Stimulated activated memory B cell treated with anti-CD40 and anti-IgM and Interleukin-4, amounts not matched to agents 10 μg/mL and 1 μg/mL and 100 μg/mL, for 72 hours (primary cell): ENCODE data around the gene ATP10B.

Experiments used
- ATAC-seq: fragments of 150-1000 bp; cut with Tn5 transposase; 2 replicates; pipeline ENCODE4 v1.10.0; 2021
- H3K27ac Mint-ChIP-seq: one replicate; pipeline ENCODE4 v1.8.0; 2022; ENCODE audit warnings: mild to moderate bottlenecking, mixed read lengths
- H3K27me3 Mint-ChIP-seq: one replicate; pipeline ENCODE4 v1.8.0; 2022; ENCODE audit warnings: mixed read lengths
- H3K36me3 Mint-ChIP-seq: one replicate; pipeline ENCODE4 v1.8.0; 2022; ENCODE audit warnings: mixed read lengths
- H3K4me1 Mint-ChIP-seq: one replicate; pipeline ENCODE4 v1.8.0; 2022; ENCODE audit warnings: mixed read lengths
- H3K4me3 Mint-ChIP-seq: one replicate; pipeline ENCODE4 v1.8.0; 2022; ENCODE audit warnings: mild to moderate bottlenecking, moderate library complexity, mixed read lengths
- H3K9me3 Mint-ChIP-seq: one replicate; pipeline ENCODE4 v1.8.0; 2022; ENCODE audit warnings: mixed read lengths

The ATP10B gene

DNA sequence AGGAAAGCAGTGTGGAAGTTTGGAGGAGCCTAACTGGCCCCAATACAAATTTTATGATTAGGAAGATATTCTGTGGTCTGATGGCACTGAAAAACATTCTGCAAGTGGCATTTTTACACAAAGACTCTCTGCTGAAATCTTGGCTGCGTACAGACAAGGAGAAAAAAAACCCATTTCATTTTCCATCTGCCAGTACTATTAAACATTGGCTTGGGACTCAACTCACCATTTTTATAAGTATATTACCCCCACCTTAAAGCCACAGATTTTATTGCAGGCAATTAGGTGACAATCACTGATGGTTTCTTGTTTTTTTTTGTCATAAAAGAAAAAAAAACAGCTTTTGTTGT, 223.4 kb downstream of the ATP10B start:
- no peaks in the 10 kb centered on the region for H3K9me3 Mint-ChIP-seq
- H3K4me1 Mint-ChIP-seq = no peaks in the 10 kb centered on the region
- peaks cover 22% of the 10 kb centered on the region for H3K27me3 Mint-ChIP-seq
- no peak overlapping the region for H3K4me3 Mint-ChIP-seq
- no peaks in the 10 kb centered on the region for H3K36me3 Mint-ChIP-seq
- no peak for ATAC-seq
- no peak overlapping the region for H3K27ac Mint-ChIP-seq

DNA sequence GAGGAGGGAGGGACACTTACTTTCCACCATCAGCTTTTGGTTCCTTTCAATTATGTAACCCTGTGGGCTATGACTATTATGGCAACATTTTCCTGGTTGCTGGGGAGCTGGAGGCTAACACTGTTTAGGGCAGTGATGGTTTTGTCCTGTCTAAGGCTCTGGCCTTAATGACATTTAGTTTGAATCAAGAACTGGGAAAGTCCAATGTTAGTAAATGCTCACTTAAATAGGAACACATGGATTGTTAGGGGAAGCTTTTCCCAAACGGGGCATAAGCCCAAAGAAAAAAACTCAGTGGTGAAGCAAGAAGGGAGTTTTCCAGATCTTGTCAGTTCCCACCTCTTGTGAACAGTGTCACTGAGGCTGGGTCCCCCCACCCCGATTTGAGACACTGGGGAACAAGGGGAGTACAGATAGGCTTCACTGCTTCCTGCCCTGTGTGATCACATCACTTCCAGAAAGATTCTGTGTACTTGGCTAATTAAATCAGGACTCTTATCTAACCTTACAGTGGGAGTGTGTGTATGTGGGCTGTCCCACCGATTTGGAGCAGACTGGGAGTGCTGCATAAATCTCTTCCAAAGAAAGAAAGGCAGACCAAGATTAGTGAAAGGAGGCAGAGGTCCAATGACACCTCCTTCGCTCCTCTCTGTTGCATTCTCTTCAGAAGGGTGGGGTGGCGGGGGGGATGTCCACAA, 223.9 kb downstream of the ATP10B start:
- Mint-ChIP-seq H3K36me3 (no peaks in the 10 kb centered on the region), H3K4me1 (no peaks in the 10 kb centered on the region), H3K9me3 (no peaks in the 10 kb centered on the region), H3K27me3 (peaks cover 26% of the 10 kb centered on the region), H3K4me3 (no peak overlapping the region), H3K27ac (no peak overlapping the region)
- peak; percentile 13 for ATAC-seq

DNA sequence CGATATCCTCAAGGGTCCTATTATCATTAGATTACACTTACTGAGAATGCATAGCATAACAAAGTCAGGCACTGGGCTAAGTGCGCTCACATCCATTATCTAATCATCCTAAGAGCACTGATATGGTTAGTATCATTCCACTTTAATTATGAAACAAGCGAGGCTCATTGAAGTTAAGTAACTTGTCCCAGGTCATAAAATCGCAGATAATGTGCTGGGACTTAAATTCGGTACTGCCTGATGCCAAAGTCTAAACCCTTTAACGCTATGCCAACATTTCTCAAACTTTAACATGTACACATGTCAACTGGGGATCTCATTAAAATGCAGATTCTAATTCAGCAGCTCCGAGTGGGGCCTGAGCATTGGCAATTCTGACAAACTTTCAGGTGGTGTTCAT, 225.7 kb downstream of the ATP10B start:
- Mint-ChIP-seq H3K36me3 (no peaks in the 10 kb centered on the region), H3K27ac (no peak overlapping the region), H3K9me3 (no peaks in the 10 kb centered on the region), H3K27me3 (peaks cover 33% of the 10 kb centered on the region), H3K4me3 (no peak overlapping the region), H3K4me1 (no peaks in the 10 kb centered on the region)
- ATAC-seq = no peak

DNA sequence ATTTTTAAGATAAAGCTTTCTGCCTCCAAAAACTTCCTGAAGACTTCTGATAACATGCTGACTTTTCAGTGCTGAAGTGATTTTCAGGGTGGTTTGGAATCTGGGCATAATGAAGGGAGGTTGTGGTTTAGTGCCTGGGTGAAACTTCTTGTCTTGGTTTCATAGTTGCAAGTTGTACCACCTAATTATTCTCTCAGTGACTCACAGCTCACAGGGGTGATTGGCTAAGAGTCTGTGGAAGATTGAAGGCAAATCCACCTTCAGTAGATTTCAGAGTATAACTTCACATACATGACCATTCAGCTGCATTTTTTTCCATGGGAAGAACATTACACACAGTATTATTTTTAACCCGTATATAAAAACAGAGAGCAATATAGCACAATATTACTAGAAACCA, 230.5 kb downstream of the ATP10B start:
- no peak for ATAC-seq
- H3K4me3 Mint-ChIP-seq = no peak overlapping the region
- peaks cover 12% of the 10 kb centered on the region for H3K27me3 Mint-ChIP-seq
- no peaks in the 10 kb centered on the region for H3K9me3 Mint-ChIP-seq
- H3K27ac Mint-ChIP-seq = no peak overlapping the region
- no peaks in the 10 kb centered on the region for H3K4me1 Mint-ChIP-seq
- H3K36me3 Mint-ChIP-seq = no peaks in the 10 kb centered on the region

DNA sequence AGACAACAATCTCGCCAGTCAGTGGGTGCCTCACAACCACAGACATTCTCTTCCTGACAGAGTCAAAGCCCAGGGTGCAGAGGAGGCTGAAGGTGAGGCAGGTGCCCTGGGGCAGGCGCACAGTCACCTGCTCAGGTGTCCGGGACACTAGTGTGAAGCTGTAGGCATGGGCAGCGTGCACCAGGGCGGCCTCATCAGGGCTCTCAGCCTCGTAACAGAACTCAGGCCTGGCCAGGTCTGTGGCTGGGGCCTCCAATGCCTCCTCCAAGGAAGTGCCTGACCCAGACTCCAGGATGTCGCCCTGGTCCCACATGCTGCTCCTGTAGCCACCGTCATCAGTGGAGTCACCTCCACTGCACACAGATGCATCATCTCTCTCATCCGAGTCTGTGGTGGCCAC, 231.6 kb downstream of the ATP10B start:
- peaks cover 12% of the 10 kb centered on the region for H3K27me3 Mint-ChIP-seq

DNA sequence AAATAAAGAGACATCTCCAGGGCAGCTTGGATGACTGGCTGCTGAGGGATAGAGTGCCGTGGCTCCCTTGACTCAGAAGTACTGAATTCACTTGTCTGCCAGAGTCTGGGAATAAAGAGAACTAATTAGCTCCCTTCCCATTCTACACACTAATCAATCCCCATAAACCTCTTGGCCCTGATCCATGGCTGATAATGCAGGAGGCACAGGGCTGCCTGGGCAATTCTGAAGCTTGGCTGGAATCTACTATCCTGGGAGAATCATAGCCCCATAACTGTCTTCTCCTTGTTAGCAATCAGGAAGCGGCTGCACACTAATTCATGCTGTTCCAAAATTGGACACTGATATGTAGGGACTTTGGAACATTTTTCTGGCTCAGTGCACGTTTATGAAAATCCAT, 232.6 kb downstream of the ATP10B start:
- Mint-ChIP-seq H3K4me3 (no peak overlapping the region), H3K36me3 (no peaks in the 10 kb centered on the region), H3K27ac (no peak overlapping the region), H3K27me3 (peaks cover 12% of the 10 kb centered on the region), H3K9me3 (no peaks in the 10 kb centered on the region), H3K4me1 (no peaks in the 10 kb centered on the region)
- no peak for ATAC-seq

More for the DNA sequence above, 231.6 kb downstream of the ATP10B start:
- Mint-ChIP-seq H3K9me3 (no peaks in the 10 kb centered on the region), H3K4me3 (no peak overlapping the region), H3K4me1 (no peaks in the 10 kb centered on the region), H3K27ac (no peak overlapping the region), H3K36me3 (no peaks in the 10 kb centered on the region)
- no peak for ATAC-seq

DNA sequence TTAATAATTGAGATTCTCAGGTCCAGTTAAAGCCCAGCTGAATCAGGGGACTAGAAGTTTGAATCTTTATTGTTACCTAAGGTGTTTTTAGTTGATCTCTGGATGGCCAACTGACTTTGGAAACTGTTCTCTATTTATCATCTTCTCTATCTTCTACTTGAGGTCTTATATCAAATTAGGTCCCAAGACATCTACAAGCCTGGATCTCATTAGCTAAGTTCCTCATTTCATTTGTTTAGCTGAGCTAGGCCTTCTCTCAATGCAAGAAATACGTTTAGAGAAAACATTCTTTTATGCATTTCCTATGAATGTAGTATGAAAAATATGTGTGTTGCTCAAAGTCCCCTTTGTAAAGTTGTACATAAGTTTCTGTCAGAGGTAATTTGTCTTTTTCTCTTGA, 233.7 kb downstream of the ATP10B start:
- Mint-ChIP-seq H3K27me3 (peaks cover 10% of the 10 kb centered on the region), H3K4me3 (no peak overlapping the region)
- ATAC-seq = no peak

DNA sequence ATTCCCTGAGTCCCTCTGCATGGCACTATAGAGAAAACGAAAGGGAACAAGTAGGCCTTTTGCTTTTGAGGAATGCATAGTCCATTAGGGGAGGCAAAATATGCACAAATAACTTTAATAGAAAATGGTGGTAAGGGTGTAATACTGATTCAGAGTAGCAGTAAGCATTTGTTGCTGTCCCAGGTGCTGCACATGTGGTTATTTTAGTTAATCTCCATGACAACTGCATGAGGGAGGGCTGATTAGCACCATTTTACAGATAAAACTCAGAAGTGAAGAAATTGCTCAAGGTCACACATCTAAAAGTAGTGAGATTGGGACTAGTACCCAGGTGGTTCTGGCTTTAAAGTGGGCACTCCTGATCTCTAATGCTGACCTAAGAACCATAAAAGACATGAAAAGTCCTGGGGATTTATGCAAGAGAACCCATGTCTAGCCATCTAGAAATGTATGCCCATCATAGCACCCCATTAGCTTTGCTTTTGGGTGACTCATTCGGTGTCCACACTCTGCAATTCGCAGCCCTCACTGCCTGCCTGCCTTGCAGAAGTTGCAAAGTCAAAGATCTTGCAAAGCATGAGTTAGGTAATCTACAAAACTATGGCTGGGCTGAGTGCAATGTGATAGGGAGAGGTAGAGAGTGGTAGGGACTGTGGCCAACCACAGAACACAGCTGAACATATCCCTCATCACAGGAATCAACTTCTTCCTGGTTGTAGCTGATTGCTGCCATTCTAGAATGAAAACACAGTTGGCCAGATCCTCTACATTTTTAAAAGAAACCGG, 235.1 kb downstream of the ATP10B start:
- Mint-ChIP-seq H3K27me3 (no peaks in the 10 kb centered on the region), H3K36me3 (no peaks in the 10 kb centered on the region), H3K4me1 (no peaks in the 10 kb centered on the region), H3K4me3 (no peak overlapping the region), H3K27ac (no peak overlapping the region), H3K9me3 (no peaks in the 10 kb centered on the region)
- no peak for ATAC-seq

More for the DNA sequence above, 233.7 kb downstream of the ATP10B start:
- H3K9me3 Mint-ChIP-seq = no peaks in the 10 kb centered on the region
- H3K4me1 Mint-ChIP-seq = no peaks in the 10 kb centered on the region
- no peak overlapping the region for H3K27ac Mint-ChIP-seq
- no peaks in the 10 kb centered on the region for H3K36me3 Mint-ChIP-seq

DNA sequence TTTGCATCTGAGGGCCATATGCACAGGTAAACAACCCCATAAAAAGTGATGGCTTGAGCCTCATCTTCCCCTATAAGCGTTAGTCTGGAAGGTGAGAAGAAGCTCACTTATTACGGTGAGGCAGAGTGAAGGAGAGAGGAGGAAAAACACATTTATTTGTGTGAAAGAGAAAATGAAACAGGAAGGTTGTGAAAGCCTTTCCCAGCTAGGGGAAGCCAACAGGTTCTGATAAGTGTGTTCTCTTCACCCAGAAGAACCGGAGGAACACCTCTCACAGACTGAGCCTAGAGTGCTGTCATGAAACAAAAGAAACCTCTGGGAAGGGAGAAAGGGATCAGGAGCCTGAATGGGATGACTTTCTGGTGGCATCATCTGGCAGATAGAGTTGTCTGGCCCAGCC, 237.9 kb downstream of the ATP10B start:
- no peaks in the 10 kb centered on the region for H3K9me3 Mint-ChIP-seq
- H3K27me3 Mint-ChIP-seq = no peaks in the 10 kb centered on the region
- H3K27ac Mint-ChIP-seq = no peak overlapping the region
- no peak overlapping the region for H3K4me3 Mint-ChIP-seq
- no peaks in the 10 kb centered on the region for H3K36me3 Mint-ChIP-seq
- ATAC-seq = no peak
- no peaks in the 10 kb centered on the region for H3K4me1 Mint-ChIP-seq

DNA sequence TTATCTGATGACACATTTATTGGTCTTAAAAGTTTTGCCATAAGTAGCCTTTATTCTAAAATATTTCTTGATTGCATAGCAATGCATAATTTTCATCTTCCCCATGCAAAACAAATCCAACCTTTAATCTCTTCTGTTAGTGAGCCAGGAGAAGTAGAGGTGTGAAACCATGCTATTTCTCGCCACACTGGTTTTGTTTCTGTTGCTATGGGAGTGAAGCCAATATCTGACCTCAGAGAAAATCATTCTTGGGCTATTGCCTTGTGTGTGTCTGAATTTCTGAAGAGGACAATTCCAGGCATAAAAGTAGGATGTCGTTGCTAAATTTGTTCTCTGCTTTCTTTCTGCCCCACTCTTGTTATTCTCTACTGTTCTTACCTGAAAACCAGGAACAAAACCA, 246.7 kb downstream of the ATP10B start:
- Mint-ChIP-seq H3K36me3 (no peaks in the 10 kb centered on the region), H3K27ac (no peak overlapping the region), H3K4me3 (no peak overlapping the region), H3K4me1 (no peaks in the 10 kb centered on the region), H3K9me3 (no peaks in the 10 kb centered on the region), H3K27me3 (no peaks in the 10 kb centered on the region)
- ATAC-seq = no peak

DNA sequence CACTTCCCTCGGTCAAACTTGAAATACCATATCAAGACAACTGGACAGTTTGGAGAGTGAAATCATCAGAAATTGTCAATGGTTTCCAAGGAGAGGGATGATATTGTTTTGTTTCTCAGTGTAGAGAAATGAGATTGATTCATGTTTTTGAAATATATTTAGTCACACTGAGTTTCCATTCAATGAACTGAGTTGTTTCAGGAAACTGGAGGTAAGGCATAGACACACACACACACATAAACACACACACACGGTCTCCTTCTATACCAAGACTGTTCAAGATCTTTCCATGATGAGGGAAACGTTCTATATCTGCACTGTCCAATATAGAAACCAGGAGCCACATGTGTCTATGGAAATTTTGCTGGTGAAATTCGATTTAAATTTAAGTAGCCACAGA, 247.5 kb downstream of the ATP10B start:
- no peaks in the 10 kb centered on the region for H3K4me1 Mint-ChIP-seq
- H3K27ac Mint-ChIP-seq = no peak overlapping the region
- ATAC-seq = no peak
- no peaks in the 10 kb centered on the region for H3K9me3 Mint-ChIP-seq
- H3K36me3 Mint-ChIP-seq = no peaks in the 10 kb centered on the region
- no peaks in the 10 kb centered on the region for H3K27me3 Mint-ChIP-seq
- H3K4me3 Mint-ChIP-seq = no peak overlapping the region

DNA sequence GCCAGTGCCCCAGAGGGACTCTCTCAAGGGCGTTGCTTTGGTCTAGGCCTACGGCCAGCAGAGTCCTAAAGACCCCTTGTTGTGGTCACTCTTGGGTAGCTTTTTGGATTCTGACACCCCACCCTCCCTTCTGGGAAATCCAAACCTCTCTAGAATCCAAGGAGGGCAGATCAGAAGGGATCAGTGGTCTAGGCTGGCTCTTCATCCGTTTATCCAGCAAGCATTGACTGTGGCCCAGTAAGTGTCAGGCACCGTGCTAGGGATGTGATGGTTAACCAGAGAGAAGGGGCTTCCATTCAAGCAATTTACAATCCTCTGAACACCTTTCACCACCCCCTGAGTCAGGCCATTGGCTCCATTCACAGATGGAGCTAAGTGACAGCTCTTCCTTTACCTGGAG, 249.3 kb downstream of the ATP10B start:
- Mint-ChIP-seq H3K4me1 (no peaks in the 10 kb centered on the region), H3K4me3 (no peak overlapping the region), H3K9me3 (no peaks in the 10 kb centered on the region), H3K36me3 (no peaks in the 10 kb centered on the region), H3K27me3 (no peaks in the 10 kb centered on the region), H3K27ac (no peak overlapping the region)
- no peak for ATAC-seq

DNA sequence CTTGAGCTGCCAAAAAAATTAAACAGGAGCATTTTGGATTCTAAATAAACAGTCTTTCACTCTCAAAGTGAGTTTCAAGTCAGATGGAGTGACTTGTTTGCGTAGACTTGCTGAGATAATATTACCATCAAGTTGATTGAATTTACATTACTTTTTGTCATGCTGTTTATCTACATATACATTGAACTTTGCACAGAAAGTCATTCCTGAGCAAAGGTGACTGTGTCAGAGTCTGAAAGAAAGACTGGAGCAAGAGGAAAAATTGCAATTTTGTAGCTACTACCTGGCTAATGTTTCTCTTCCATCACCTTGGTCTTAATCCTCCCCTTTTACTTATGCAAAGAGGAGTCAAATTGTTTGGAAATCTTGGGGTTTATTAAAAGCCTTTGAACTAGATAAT, 251.0 kb downstream of the ATP10B start:
- Mint-ChIP-seq H3K27me3 (no peaks in the 10 kb centered on the region), H3K4me3 (no peak overlapping the region), H3K4me1 (no peaks in the 10 kb centered on the region), H3K27ac (no peak overlapping the region), H3K9me3 (no peaks in the 10 kb centered on the region), H3K36me3 (no peaks in the 10 kb centered on the region)
- no peak for ATAC-seq

DNA sequence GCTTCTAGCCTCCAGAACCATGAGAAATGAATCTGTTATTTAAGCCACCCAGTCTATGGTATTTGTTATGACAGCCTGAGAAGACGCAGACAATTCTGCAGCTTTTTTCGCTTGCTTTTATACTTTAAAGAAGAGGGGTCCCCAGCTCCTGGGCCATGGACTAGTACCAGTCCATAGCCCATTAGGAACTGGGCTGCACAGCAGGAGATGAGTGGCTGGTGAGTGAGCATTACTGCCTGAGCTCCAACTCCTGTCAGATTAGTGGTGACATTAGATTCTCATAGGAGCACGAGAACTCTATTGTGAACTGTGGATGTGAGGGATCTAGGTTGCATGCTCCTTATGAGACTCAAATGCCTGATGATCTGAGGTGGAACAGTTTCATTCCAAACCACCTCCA, 278.7 kb downstream of the ATP10B start:
- Mint-ChIP-seq H3K27ac (no peak overlapping the region), H3K27me3 (no peaks in the 10 kb centered on the region), H3K4me3 (no peak overlapping the region), H3K9me3 (no peaks in the 10 kb centered on the region), H3K4me1 (no peaks in the 10 kb centered on the region), H3K36me3 (no peaks in the 10 kb centered on the region)
- ATAC-seq = no peak

DNA sequence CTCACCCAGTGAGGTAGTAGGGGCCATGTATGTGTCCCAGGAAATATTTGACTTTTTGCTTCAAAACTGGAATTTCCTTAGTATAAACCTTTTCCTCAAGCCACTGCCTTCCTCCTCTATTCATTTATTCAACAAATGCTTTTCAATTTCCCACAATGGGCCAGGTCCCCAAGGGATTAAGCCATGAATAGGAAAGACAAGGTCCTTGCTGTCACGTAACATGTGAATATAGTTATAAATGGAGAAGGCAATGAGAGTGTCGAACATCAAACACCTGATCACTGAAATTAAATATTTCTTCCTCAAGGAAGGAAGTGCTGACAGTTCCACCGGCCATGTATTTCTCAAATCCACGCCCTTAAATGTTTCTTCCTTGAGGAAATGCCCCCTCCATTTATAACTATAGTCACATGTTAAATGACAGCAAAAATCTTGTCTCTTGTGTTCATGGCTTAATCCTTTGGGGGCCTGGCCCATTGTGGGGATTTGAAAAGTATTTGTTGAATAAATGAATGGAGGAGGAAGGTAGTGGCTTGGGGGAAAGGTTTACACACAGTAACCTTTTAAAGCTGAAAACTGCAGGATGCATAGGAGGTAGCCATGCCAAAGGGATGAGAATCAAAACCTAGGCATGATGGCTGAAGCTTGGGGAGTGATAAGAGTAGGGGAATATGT, 284.8 kb downstream of the ATP10B start:
- Mint-ChIP-seq H3K36me3 (no peaks in the 10 kb centered on the region), H3K9me3 (no peaks in the 10 kb centered on the region), H3K4me1 (no peaks in the 10 kb centered on the region), H3K27ac (no peak overlapping the region), H3K4me3 (no peak overlapping the region), H3K27me3 (no peaks in the 10 kb centered on the region)
- no peak for ATAC-seq

DNA sequence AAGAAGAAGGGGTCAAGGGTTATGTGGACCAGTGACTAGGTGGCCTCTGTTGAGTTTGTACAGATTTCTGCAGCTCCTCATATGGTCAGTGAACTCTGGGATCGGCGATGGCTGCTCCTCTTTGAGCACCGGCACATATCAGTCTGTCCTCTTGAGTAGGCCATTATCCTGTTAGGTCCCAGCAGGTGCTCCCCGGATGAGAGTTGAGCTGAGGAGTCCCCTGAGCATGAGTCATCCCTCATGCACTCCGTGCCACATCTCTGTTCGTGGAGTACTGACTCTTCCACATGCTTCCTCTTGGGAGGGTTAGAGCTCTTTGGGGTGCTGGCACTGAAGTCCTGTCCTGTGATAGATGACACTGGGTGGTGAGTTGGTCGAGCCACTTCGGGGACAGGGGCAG, 286.6 kb downstream of the ATP10B start:
- no peaks in the 10 kb centered on the region for H3K36me3 Mint-ChIP-seq
- no peaks in the 10 kb centered on the region for H3K4me1 Mint-ChIP-seq
- H3K27ac Mint-ChIP-seq = no peak overlapping the region
- H3K27me3 Mint-ChIP-seq = no peaks in the 10 kb centered on the region
- ATAC-seq = no peak
- no peaks in the 10 kb centered on the region for H3K9me3 Mint-ChIP-seq
- no peak overlapping the region for H3K4me3 Mint-ChIP-seq
